C4-2B (cell line): ENCODE measurements around the gene ZFYVE28.

Experiments used
- CTCF ChIP-seq: fragments of 450-650 bp; conservative IDR thresholded peaks from 2 replicates; pipeline ENCODE4 v1.5.1; 2017; ENCODE audit warnings: mild to moderate bottlenecking
- ZFX ChIP-seq: fragments of 450-650 bp; IDR thresholded peaks from 2 replicates; pipeline ENCODE4 v1.6.1; 2017

GRCh38 chr4:2333916-2334644 lies 84.4 kb downstream of the ZFYVE28 start:
- TF ChIP-seq CTCF (no peak), ZFX (no peak)
